Central memory CD8-positive, alpha-beta T cell (primary cell): ENCODE measurements around the gene PNPLA3.
"Not testable (repeated sequence)": the region's sequence is repeated elsewhere in the genome, so short reads cannot be mapped to it uniquely, and the experiment has no call there.

Source experiments
- ATAC-seq: fragments of 150-1000 bp; cut with Tn5 transposase; replicated peaks from 2 replicates; pipeline ENCODE4 v1.10.0; 2022; ENCODE audit warnings: mild to moderate bottlenecking, moderate FRiP score, moderate number of reproducible peaks; ENCODE audit not compliant: poor library complexity, severe bottlenecking; ENCODE audit errors: extremely low read depth
- DNase-seq, 2 donors: peaks; one replicate each; pipeline ENCODE4 v3.0.0; 2021; ENCODE audit warnings: low spot score in 2 of 2
- H3K27ac Mint-ChIP-seq: one replicate; pipeline ENCODE4 v1.8.0; 2022; ENCODE audit warnings: low read depth, mild to moderate bottlenecking, moderate library complexity, mixed read lengths
- H3K27me3 Mint-ChIP-seq: one replicate; pipeline ENCODE4 v1.8.0; 2022; ENCODE audit warnings: mixed read lengths
- H3K36me3 Mint-ChIP-seq: one replicate; pipeline ENCODE4 v1.8.0; 2022; ENCODE audit warnings: mild to moderate bottlenecking, moderate library complexity, mixed read lengths; ENCODE audit not compliant: insufficient read depth
- H3K4me1 Mint-ChIP-seq: one replicate; pipeline ENCODE4 v1.8.0; 2022; ENCODE audit warnings: mixed read lengths
- H3K4me3 Mint-ChIP-seq: one replicate; pipeline ENCODE4 v1.8.0; 2022; ENCODE audit warnings: mild to moderate bottlenecking, moderate library complexity, mixed read lengths
- H3K9me3 Mint-ChIP-seq: one replicate; pipeline ENCODE4 v1.8.0; 2022; ENCODE audit warnings: mixed read lengths

Gene PNPLA3

DNA sequence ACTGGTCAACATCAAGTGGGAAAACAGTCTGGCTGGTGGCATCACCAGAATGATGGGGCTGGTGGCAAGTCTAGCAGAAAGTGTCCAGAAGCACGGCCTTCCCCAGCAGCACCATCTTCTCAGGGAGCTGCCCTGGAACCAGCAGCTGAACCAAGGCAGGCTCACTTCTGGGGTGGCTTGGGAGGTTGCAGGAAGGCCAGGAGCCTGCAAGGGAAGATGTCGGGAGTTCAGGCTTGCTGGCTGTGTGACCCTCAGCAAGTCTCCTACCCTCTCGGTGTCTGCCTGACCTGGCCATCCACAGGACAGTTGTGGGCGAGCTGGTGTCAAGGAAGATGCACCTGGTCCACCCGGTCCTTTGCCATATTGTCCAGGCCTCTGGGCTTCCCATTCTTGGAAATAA, 29.5 kb upstream of the PNPLA3 start:
- no peak overlapping the region for H3K27ac Mint-ChIP-seq
- DNase-seq, result no peak
- H3K9me3 Mint-ChIP-seq, result no peaks in the 10 kb centered on the region
- H3K36me3 Mint-ChIP-seq, result no peaks in the 10 kb centered on the region
- peaks cover 40% of the 10 kb centered on the region for H3K27me3 Mint-ChIP-seq
- no peak for ATAC-seq
- no peaks in the 10 kb centered on the region for H3K4me1 Mint-ChIP-seq
- no peak overlapping the region for H3K4me3 Mint-ChIP-seq

- Mint-ChIP-seq H3K36me3 (no peaks in the 10 kb centered on the region), H3K4me1 (no peaks in the 10 kb centered on the region), H3K27ac (no peak overlapping the region), H3K9me3 (no peaks in the 10 kb centered on the region), H3K4me3 (no peak overlapping the region), H3K27me3 (peaks cover 25% of the 10 kb centered on the region)
- ATAC-seq, result no peak
- DNase-seq, result no peak
These were observed 27.5 kb upstream of the PNPLA3 start for GRCh38 chr22:43895986-43896645.

GRCh38 chr22:43897751-43898261, 25.8 kb upstream of the PNPLA3 start:
- ATAC-seq (no peak), DNase-seq (no peak)
- H3K27ac Mint-ChIP-seq, result no peak overlapping the region
- H3K9me3 Mint-ChIP-seq, result no peaks in the 10 kb centered on the region
- no peaks in the 10 kb centered on the region for H3K36me3 Mint-ChIP-seq
- no peak overlapping the region for H3K4me3 Mint-ChIP-seq
- peaks cover 39% of the 10 kb centered on the region for H3K27me3 Mint-ChIP-seq
- H3K4me1 Mint-ChIP-seq, result no peaks in the 10 kb centered on the region

- no peak overlapping the region for H3K27ac Mint-ChIP-seq
- no peaks in the 10 kb centered on the region for H3K4me1 Mint-ChIP-seq
- no peaks in the 10 kb centered on the region for H3K36me3 Mint-ChIP-seq
- H3K9me3 Mint-ChIP-seq, result no peaks in the 10 kb centered on the region
- no peak overlapping the region for H3K4me3 Mint-ChIP-seq
- DNase-seq, result no peak
- ATAC-seq, result no peak
- peaks cover 44% of the 10 kb centered on the region for H3K27me3 Mint-ChIP-seq
These were observed 23.4 kb upstream of the PNPLA3 start for GRCh38 chr22:43900206-43900605.

DNA sequence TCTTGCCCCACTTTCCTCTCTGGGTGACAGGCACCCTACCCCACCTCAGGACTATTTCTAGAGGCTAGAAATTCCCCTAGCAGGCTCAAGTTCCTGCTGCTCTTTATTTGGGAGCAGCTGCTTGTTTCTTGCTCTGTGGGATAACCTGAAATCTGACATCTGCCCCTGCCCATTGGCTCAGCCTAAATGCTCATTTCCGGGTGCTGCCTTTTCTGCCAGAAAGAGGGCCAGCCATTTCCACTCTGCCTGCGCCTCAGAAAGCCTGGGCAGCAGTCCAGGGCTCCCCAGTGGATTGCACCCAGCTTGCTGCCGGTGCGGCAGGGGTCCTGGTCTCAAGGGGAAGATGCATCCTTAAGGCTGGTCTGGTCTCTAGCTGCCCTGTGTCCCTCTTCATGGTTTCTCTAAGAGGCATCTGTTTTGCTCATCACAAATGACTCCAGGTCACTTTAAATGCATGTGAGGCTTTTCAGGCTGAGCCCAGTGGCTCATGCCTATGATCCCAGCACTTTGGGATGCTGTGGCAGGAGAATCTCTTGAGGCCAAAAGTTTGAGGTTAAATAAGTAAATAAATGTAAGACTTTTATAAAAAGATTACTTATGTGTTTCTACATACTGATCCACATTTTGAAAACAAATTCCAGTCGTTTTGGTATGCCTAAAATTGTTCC, 21.5 kb upstream of the PNPLA3 start:
- Mint-ChIP-seq H3K27me3 (peaks cover 38% of the 10 kb centered on the region), H3K9me3 (no peaks in the 10 kb centered on the region), H3K4me1 (no peaks in the 10 kb centered on the region), H3K4me3 (no peak overlapping the region), H3K36me3 (no peaks in the 10 kb centered on the region), H3K27ac (no peak overlapping the region)
- ATAC-seq, result no peak
- DNase-seq, result no peak

GRCh38 chr22:43903033-43903432, 20.6 kb upstream of the PNPLA3 start:
- not testable (repeated sequence) for H3K9me3 Mint-ChIP-seq, H3K27ac Mint-ChIP-seq, H3K4me3 Mint-ChIP-seq, DNase-seq, ATAC-seq, H3K36me3 Mint-ChIP-seq, H3K4me1 Mint-ChIP-seq
- peaks cover 45% of the 10 kb centered on the region for H3K27me3 Mint-ChIP-seq

DNA sequence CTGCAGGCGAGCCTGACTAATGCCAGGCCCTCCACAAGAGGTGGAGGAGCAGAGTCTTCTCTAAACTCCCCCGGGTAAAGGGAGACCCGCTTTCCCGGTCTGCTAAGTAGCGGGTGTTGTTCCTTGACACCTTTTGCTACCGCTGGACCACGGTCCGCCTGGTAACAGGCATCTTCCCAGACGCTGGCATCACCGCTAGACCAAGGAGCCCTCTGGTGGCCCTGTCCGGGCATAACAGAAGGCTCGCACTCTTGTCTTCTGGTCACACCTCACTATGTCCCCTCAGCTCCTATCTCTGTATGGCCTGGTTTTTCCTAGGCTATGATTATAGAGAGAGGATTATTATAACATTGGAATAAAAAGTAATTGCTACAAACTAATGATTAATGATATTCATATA, 19.2 kb upstream of the PNPLA3 start:
- DNase-seq, H3K36me3 Mint-ChIP-seq, H3K4me3 Mint-ChIP-seq, H3K27ac Mint-ChIP-seq, ATAC-seq, H3K9me3 Mint-ChIP-seq, H3K4me1 Mint-ChIP-seq: not testable (repeated sequence)
- H3K27me3 Mint-ChIP-seq, result peaks cover 50% of the 10 kb centered on the region

DNA sequence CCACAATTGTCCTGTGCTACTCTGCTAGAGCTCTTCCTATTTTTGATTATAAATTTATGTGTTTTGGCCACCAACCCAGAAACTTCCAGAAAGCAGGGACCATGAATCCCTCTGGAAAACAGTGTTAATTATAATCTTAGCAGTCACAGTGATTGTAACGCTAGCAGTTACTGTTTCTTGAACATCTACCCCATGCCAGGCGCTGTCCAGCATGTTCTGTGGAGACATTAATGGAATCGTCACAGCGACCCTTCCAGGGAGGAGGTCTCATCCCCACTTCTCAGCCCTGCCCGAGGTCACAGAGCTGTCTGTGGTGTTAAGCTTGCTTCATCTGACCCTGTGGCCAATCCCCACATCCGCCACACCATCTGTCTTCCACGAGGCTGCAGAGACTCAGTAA, 17.9 kb upstream of the PNPLA3 start:
- no peak overlapping the region for H3K4me3 Mint-ChIP-seq

DNA sequence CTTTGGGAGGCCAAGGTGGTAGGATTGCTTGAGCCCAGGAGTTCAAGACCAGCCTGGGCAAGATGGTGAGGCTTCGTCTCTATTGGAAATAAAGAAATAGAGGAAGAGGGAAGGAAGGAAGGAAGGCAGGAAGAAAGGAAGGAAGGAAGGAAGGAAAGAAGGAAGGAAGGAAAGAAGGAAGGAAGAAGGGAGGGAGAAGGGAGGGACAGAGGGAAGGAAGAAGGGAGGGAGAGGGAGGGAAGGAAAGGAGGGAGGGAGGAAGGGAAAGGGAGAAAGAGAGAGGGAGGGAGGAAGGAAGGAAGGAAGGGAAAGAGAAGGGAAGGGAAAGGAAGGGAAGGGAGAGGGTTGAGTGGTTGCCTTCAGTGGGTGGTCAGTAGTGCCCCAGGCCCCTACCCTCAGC, 13.9 kb upstream of the PNPLA3 start:
- no peak overlapping the region for H3K4me3 Mint-ChIP-seq
- DNase-seq, result no peak
- peaks cover 68% of the 10 kb centered on the region for H3K27me3 Mint-ChIP-seq
- no peak for ATAC-seq
- no peak overlapping the region for H3K27ac Mint-ChIP-seq
- no peaks in the 10 kb centered on the region for H3K9me3 Mint-ChIP-seq
- H3K4me1 Mint-ChIP-seq, result no peaks in the 10 kb centered on the region
- H3K36me3 Mint-ChIP-seq, result no peaks in the 10 kb centered on the region

More for the DNA sequence above, 17.9 kb upstream of the PNPLA3 start:
- H3K27ac Mint-ChIP-seq, result no peak overlapping the region
- no peak for DNase-seq
- no peaks in the 10 kb centered on the region for H3K4me1 Mint-ChIP-seq
- H3K36me3 Mint-ChIP-seq, result no peaks in the 10 kb centered on the region
- no peaks in the 10 kb centered on the region for H3K9me3 Mint-ChIP-seq
- peaks cover 63% of the 10 kb centered on the region for H3K27me3 Mint-ChIP-seq
- no peak for ATAC-seq

GRCh38 chr22:43910178-43910695, 13.4 kb upstream of the PNPLA3 start:
- H3K27me3 Mint-ChIP-seq, result peaks cover 67% of the 10 kb centered on the region
- H3K27ac Mint-ChIP-seq, result no peak overlapping the region
- ATAC-seq, result no peak
- H3K9me3 Mint-ChIP-seq, result no peaks in the 10 kb centered on the region
- no peaks in the 10 kb centered on the region for H3K4me1 Mint-ChIP-seq
- H3K4me3 Mint-ChIP-seq, result no peak overlapping the region
- no peaks in the 10 kb centered on the region for H3K36me3 Mint-ChIP-seq
- no peak for DNase-seq

DNA sequence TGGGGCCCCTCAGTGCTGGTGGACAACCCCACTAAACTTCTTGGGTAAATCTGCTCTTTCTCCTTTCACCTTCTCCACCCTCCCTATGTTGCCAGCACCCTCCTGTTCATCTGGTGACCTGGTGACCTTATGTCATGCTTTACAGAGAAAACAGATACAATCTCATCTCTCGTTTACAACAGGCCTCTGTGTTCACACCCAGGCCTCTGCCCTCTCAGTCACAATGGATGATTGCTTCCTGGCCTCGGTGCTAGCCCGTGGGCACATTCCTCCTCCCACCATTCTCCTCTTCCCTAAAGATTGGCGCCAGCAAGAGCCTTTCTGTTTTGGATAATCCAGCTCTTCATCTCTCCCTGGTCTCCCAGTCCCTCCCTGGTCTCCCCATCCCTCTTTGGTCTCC, 12.3 kb upstream of the PNPLA3 start:
- H3K27ac Mint-ChIP-seq, result no peak overlapping the region
- DNase-seq, result no peak
- no peak for ATAC-seq
- H3K9me3 Mint-ChIP-seq, result no peaks in the 10 kb centered on the region
- no peaks in the 10 kb centered on the region for H3K36me3 Mint-ChIP-seq
- no peak overlapping the region for H3K4me3 Mint-ChIP-seq
- H3K4me1 Mint-ChIP-seq, result no peaks in the 10 kb centered on the region
- peaks cover 60% of the 10 kb centered on the region for H3K27me3 Mint-ChIP-seq

DNA sequence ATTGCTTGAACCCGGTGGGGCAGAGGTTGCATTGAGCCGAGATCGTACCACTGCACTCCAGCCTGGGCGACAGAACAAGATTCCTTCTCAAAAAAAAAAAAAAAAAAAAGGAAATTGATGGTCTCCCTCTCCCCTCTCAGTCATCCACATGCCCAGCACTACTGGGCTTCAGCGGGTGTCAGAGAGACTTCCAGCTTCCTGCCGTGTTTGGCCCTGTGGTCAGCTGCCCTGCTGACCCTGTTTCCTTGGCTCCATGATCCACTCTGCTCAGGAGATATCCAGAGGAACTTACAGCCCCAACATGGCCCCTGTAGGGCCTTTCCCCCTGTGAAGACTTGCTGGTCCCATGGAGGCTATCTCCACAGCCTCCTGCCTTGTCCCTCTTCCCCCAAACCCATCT, 6.1 kb upstream of the PNPLA3 start:
- DNase-seq (no peak), ATAC-seq (no peak)
- no peak overlapping the region for H3K4me3 Mint-ChIP-seq
- H3K36me3 Mint-ChIP-seq, result no peaks in the 10 kb centered on the region
- no peaks in the 10 kb centered on the region for H3K4me1 Mint-ChIP-seq
- no peaks in the 10 kb centered on the region for H3K9me3 Mint-ChIP-seq
- H3K27ac Mint-ChIP-seq, result no peak overlapping the region
- peaks cover 64% of the 10 kb centered on the region for H3K27me3 Mint-ChIP-seq
